Adrenal gland (tissue), 12 donors: ENCODE results near the gene DCTPP1. TPM values are rescaled to one million over a fixed set of nuclear protein-coding genes. Genes with fewer than 3 reads are reported as not detected.
A peak's percentile ranks its signal among the peaks of the same experiment; 100 is the strongest.

Experiments used
- DNase-seq, 7 donors: peaks; one replicate each; pipeline ENCODE4 v3.0.0-alpha.2; 2019 to 2020
- H3K27ac ChIP-seq, 5 donors: fragments of 200-600 bp; sonication (generic) in 4 of 5; 1 replicate in 3 of 5; 2 replicates in 2 of 5; pipeline versions ENCODE4 v1.5.1 to v1.8.0; 2016 to 2020; ENCODE audit warnings: mild to moderate bottlenecking in 1 of 5
- H3K27me3 ChIP-seq: fragments of 200-600 bp; 2 replicates; pipeline ENCODE4 v1.8.0; 2021
- H3K36me3 ChIP-seq, 2 donors: fragments of 200-600 bp; replicated peaks in 1 of 2; 1 replicate in 1 of 2; 2 replicates in 1 of 2; pipeline versions ENCODE4 v1.5.1 to v1.8.0; 2018 to 2022
- H3K4me1 ChIP-seq, 2 donors: fragments of 200-600 bp; replicated peaks in 1 of 2; 1 replicate in 1 of 2; 2 replicates in 1 of 2; pipeline versions ENCODE4 v1.5.1 to v1.8.0; 2018 to 2021
- H3K4me3 ChIP-seq, 4 donors: fragments of 200-600 bp; sonication (generic) in 3 of 4; one replicate each; pipeline ENCODE4 v1.5.1; 2016 to 2018
- H3K9me3 ChIP-seq, 3 donors: fragments of 200-600 bp; sonication (generic) in 1 of 3; replicated peaks in 1 of 3; 1 replicate in 2 of 3; 2 replicates in 1 of 3; pipeline versions ENCODE4 v1.5.1 to v1.8.0; 2016 to 2021
- CTCF ChIP-seq, 6 experiments: fragments of 450-650 bp in 4 of 6; fragments of 200-600 bp in 2 of 6; sonication (generic) in 1 of 6; IDR thresholded peaks; 1 replicate in 5 of 6; 2 replicates in 1 of 6; pipeline versions ENCODE4 v1.5.1 to v1.8.0; 2016 to 2021; ENCODE audit warnings: antibody characterized with exemption in 6 of 6, mild to moderate bottlenecking in 2 of 6, moderate library complexity in 1 of 6
- POLR2A ChIP-seq, 2 donors: fragments of 450-650 bp; IDR thresholded peaks; one replicate each; pipeline ENCODE4 v1.6.1; 2017; ENCODE audit warnings: antibody characterized with exemption in 2 of 2, mild to moderate bottlenecking in 2 of 2, moderate library complexity in 1 of 2
- WGBS, 4 donors: extraction: QIAGEN DNeasy Blood & Tissue Kit in 2 of 4; methylation state at CpG; one replicate each; pipeline versions ENCODE4 v1.1.5 to v1.1.7; 2013 to 2017; 5-methylcytosine and 5-hydroxymethylcytosine counted together
- intact Hi-C, 2 donors: fragments of 100-400 bp; cut with DNase I; formaldehyde crosslinking; loops; one replicate each; pipeline versions ENCODE4 v1.14.1 to v1.15.0; 2022 to 2023
- polyA plus RNA-seq, 3 donors: library from polyadenylated mRNA; stranded (reverse); fragments of 200-250 nt in 2 of 3; fragments of 350-450 nt in 1 of 3; fragmentation: Illumina TruSeq in 1 of 3; extraction: RNeasy Lipid Tissue Mini Kit (QIAGEN cat#74804) in 1 of 3; gene quantifications; one replicate each; pipeline ENCODE4 v1.2.3, GENCODE V29; 2013 to 2014
- total RNA-seq, 9 donors: library from RNA; depleted of rRNA in 4 of 9; stranded (reverse); fragments of >200 nt in 4 of 9; fragments of 120-200 nt in 1 of 9; fragmentation: NEBNext Ultra II Directional in 1 of 9; extraction: Animal tissue kit (Norgen Biotek cat#: 25700) in 1 of 9; gene quantifications; one replicate each; pipeline versions ENCODE4 v1.1.0 to v1.2.4, GENCODE V29; 2013 to 2023
- donor health status: healthy with polysubstance abuse.
- donor health status: Bipolar disorder and iron deficiency.
- donor health status: DM: yes; HTN: yes; CAD: no.
- donor health status: DM: no; HTN: no; CAD: no.
- donor health status: DM: no; HTN: no; CAD: no.
- donor health status: DM: yes; HTN: yes; CAD: no.

DCTPP1 gene
- total and polyA plus RNA-seq, 12 donors, result 11.7 to 33.9 (median 28.7) TPM

- H3K27me3 ChIP-seq, result no peaks in the 10 kb centered on the region
- DNase-seq, result no peak
- no peaks in the 10 kb centered on the region for H3K36me3 ChIP-seq
- H3K9me3 ChIP-seq, result no peaks in the 10 kb centered on the region
- TF ChIP-seq CTCF (IDR thresholded peaks at IDR 0.05), result no peak
- TF ChIP-seq POLR2A (IDR thresholded peaks at IDR 0.05), result no peak
- intact Hi-C loops, result loop anchor here in 1 of 2 donors (10.0 kb wide), 2 partner anchors 58 to 302 kb away; no protein-coding TSS in a partner anchor
- WGBS, 4 donors, result 11 to 18% (median 14%) methylated on average over 14 of the region's 14 CpGs
- peak overlapping the region; percentile 60 to 92 (median 84) for H3K27ac ChIP-seq
- H3K4me3 ChIP-seq, result peak overlapping the region in 3 of 4 donors; percentile 28 to 60 (median 53)
- H3K4me1 ChIP-seq, result peaks cover 18 to 29% of the 10 kb centered on the region in 2 donors
These were observed 23.1 kb downstream of the DCTPP1 start for GRCh38 chr16:30406795-30407101.

GRCh38 chr16:30401768-30402425 lies 27.9 kb downstream of the DCTPP1 start:
- TF ChIP-seq CTCF (IDR thresholded peaks at IDR 0.05) (no peak), POLR2A (IDR thresholded peaks at IDR 0.05) (no peak)
- DNase-seq, result no peak
- peaks cover 3 to 21% of the 10 kb centered on the region in 2 donors for H3K4me1 ChIP-seq
- intact Hi-C loops, result loop anchor here in 1 of 2 donors (10.0 kb wide), 2 partner anchors 63 to 297 kb away; no protein-coding TSS in a partner anchor
- H3K9me3 ChIP-seq, result no peaks in the 10 kb centered on the region
- WGBS, 4 donors, result 66 to 71% (median 69%) methylated on average over 8 of the region's 8 CpGs
- H3K4me3 ChIP-seq, result no peak overlapping the region
- peaks cover 0 to 17% of the 10 kb centered on the region in 2 donors for H3K36me3 ChIP-seq
- no peaks in the 10 kb centered on the region for H3K27me3 ChIP-seq
- no peak overlapping the region for H3K27ac ChIP-seq

GRCh38 chr16:30399435-30400186 lies 30.2 kb downstream of the DCTPP1 start:
- peak overlapping the region; percentile 59 to 82 (median 72) for H3K27ac ChIP-seq
- no peak for DNase-seq
- WGBS, 4 donors, result 10 to 15% (median 13%) methylated on average over 5 to 12 of the region's 12 CpGs
- intact Hi-C loops, result loop anchor here in 1 of 2 donors (10.0 kb wide), 2 partner anchors 65 to 295 kb away; no protein-coding TSS in a partner anchor
- peaks cover 5 to 26% of the 10 kb centered on the region in 2 donors for H3K4me1 ChIP-seq
- no peaks in the 10 kb centered on the region for H3K9me3 ChIP-seq
- no peaks in the 10 kb centered on the region for H3K27me3 ChIP-seq
- peak overlapping the region in 2 of 4 donors; percentile 61 to 84 for H3K4me3 ChIP-seq
- peaks cover 0 to 17% of the 10 kb centered on the region in 2 donors for H3K36me3 ChIP-seq
- TF ChIP-seq CTCF (IDR thresholded peaks at IDR 0.05) (no peak), POLR2A (IDR thresholded peaks at IDR 0.05) (no peak)

- Histone ChIP-seq H3K27ac (peak overlapping the region in 2 of 5 donors; percentile 77 to 82), H3K4me1 (peaks cover 13 to 31% of the 10 kb centered on the region in 2 donors), H3K4me3 (no peak overlapping the region), H3K36me3 (peaks cover 0 to 17% of the 10 kb centered on the region in 2 donors), H3K27me3 (no peaks in the 10 kb centered on the region), H3K9me3 (no peaks in the 10 kb centered on the region)
- no peak for TF ChIP-seq POLR2A (IDR thresholded peaks at IDR 0.05)
- TF ChIP-seq CTCF (IDR thresholded peaks at IDR 0.05), result no peak
- DNase-seq, result no peak
- intact Hi-C loops, result no loop called here
- 56 to 77% (median 69%) methylated on average over 11 to 23 of the region's 23 CpGs for WGBS, 4 donors
These were observed 31.0 kb downstream of the DCTPP1 start for GRCh38 chr16:30398661-30399434.
